Smooth muscle cell (in vitro differentiated cells): ENCODE measurements around the gene VANGL1. TPM values are rescaled to one million over a fixed set of nuclear protein-coding genes. Genes with fewer than 3 reads are reported as not detected.

ENCODE experiments used
- DNase-seq: peaks from one replicate; lab custom pipeline; 2025; ENCODE audit not compliant: unreplicated experiment; lab: John Stamatoyannopoulos, UW
- H2AFZ ChIP-seq: fragments of 200-600 bp; sonication (generic); 2 replicates; pipeline ENCODE4 v1.6.0; 2016; ENCODE audit warnings: antibody characterized with exemption, low read depth, mild to moderate bottlenecking
- H3F3A ChIP-seq: fragments of 200-600 bp; sonication (generic); 2 replicates; pipeline ENCODE4 v1.6.0; 2017; ENCODE audit warnings: antibody characterized with exemption, low read depth
- H3K27ac ChIP-seq: fragments of 200-600 bp; sonication (generic); 2 replicates; pipeline ENCODE4 v1.5.1; 2016; ENCODE audit warnings: low read depth, mild to moderate bottlenecking
- H3K27me3 ChIP-seq: fragments of 200-600 bp; sonication (generic); 2 replicates; pipeline ENCODE4 v1.6.1; 2016; ENCODE audit warnings: low read depth, mild to moderate bottlenecking
- H3K36me3 ChIP-seq: fragments of 200-600 bp; sonication (generic); 2 replicates; pipeline ENCODE4 v1.5.1; 2016; ENCODE audit warnings: low read depth
- H3K4me1 ChIP-seq: fragments of 200-600 bp; sonication (generic); 2 replicates; pipeline ENCODE4 v1.5.1; 2016; ENCODE audit warnings: low read depth
- H3K4me2 ChIP-seq: fragments of 200-600 bp; sonication (generic); 2 replicates; pipeline ENCODE4 v1.6.0; 2016; ENCODE audit warnings: mild to moderate bottlenecking
- H3K4me3 ChIP-seq: fragments of 200-600 bp; sonication (generic); 2 replicates; pipeline ENCODE4 v1.5.1; 2016; ENCODE audit warnings: mild to moderate bottlenecking
- H3K79me2 ChIP-seq: fragments of 200-600 bp; sonication (generic); 2 replicates; pipeline ENCODE4 v1.6.0; 2016; ENCODE audit warnings: low read depth, mild to moderate bottlenecking
- H3K9ac ChIP-seq: fragments of 200-600 bp; sonication (generic); 2 replicates; pipeline ENCODE4 v1.6.0; 2016; ENCODE audit warnings: low read depth
- H3K9me3 ChIP-seq: fragments of 200-600 bp; sonication (generic); replicated peaks from 2 replicates; pipeline ENCODE4 v1.5.1; 2016; ENCODE audit warnings: low read depth
- H4K20me1 ChIP-seq: fragments of 200-600 bp; sonication (generic); 2 replicates; pipeline ENCODE4 v1.6.0; 2016; ENCODE audit warnings: low read depth
- WGBS: methylation state at CpG from one replicate; pipeline ENCODE4 v1.1.7; 2016; ENCODE audit warnings: low lambda C conversion rate; 5-methylcytosine and 5-hydroxymethylcytosine counted together
- polyA plus RNA-seq: library from polyadenylated mRNA; unstranded; fragments of >200 nt; fragmentation: Nextera tagmentation; extraction: Ambion mirVana; gene quantifications from 2 replicates; pipeline ENCODE4 v1.2.1, GENCODE V29; 2016
- total RNA-seq: library from RNA; depleted of rRNA; stranded (reverse); fragments of >200 nt; gene quantifications from 2 replicates; pipeline ENCODE4 v1.2.3, GENCODE V29; 2014
- TF ChIP-seq, protein P1 (sequence below): fragments of 200-600 bp; sonication (generic); IDR thresholded peaks from 2 replicates; pipeline ENCODE4 v1.5.1; 2017; ENCODE audit warnings: borderline replicate concordance, mild to moderate bottlenecking, antibody characterized with exemption; ENCODE audit not compliant: insufficient read depth, poor library complexity, severe bottlenecking

VANGL1 gene
- total and polyA plus RNA-seq, 2 experiments from 2014 or later, result 5.5 to 12.2 TPM

GRCh38 chr1:115719285-115719684 lies 77.5 kb downstream of the VANGL1 start:
- Histone ChIP-seq H2AFZ (no peak overlapping the region), H3K4me3 (no peak overlapping the region), H3K4me1 (no peaks in the 10 kb centered on the region), H3K9me3 (no peaks in the 10 kb centered on the region), H3K36me3 (no peaks in the 10 kb centered on the region), H3K79me2 (no peaks in the 10 kb centered on the region), H3K27ac (no peak overlapping the region), H3K9ac (no peak overlapping the region), H3K4me2 (no peak overlapping the region), H4K20me1 (no peaks in the 10 kb centered on the region), H3K27me3 (no peaks in the 10 kb centered on the region), H3F3A (no peaks in the 10 kb centered on the region)
- DNase-seq, result no peak
- WGBS, result 94% methylated on average over 7 of the region's 7 CpGs
- TF ChIP-seq, protein P1, sequence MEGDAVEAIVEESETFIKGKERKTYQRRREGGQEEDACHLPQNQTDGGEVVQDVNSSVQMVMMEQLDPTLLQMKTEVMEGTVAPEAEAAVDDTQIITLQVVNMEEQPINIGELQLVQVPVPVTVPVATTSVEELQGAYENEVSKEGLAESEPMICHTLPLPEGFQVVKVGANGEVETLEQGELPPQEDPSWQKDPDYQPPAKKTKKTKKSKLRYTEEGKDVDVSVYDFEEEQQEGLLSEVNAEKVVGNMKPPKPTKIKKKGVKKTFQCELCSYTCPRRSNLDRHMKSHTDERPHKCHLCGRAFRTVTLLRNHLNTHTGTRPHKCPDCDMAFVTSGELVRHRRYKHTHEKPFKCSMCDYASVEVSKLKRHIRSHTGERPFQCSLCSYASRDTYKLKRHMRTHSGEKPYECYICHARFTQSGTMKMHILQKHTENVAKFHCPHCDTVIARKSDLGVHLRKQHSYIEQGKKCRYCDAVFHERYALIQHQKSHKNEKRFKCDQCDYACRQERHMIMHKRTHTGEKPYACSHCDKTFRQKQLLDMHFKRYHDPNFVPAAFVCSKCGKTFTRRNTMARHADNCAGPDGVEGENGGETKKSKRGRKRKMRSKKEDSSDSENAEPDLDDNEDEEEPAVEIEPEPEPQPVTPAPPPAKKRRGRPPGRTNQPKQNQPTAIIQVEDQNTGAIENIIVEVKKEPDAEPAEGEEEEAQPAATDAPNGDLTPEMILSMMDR, result no peak

DNA sequence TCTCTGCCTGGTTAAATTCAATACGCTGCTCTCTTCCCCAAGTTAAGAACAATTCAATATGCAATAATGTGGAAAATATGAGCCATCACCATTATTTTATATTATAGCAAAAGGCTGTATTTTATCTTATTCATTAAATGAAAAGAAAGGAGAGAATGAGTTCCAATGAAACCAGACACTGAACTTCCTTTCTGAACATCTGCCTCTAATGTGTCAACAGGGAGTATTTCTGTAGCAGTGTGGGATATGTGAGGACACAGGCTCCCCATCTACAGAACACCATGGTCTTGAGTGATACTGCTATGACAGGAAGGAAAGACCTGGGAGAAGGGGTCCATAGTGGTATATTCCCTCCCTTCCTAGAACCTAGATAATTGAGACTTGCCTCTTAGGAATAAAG lies 80.5 kb downstream of the VANGL1 start:
- no peaks in the 10 kb centered on the region for H3K4me1 ChIP-seq
- TF ChIP-seq, protein P1, result no peak
- H3K27me3 ChIP-seq, result no peaks in the 10 kb centered on the region
- 96% methylated on average over 1 of the region's 1 CpG for WGBS
- no peak overlapping the region for H3K9ac ChIP-seq
- H3K4me3 ChIP-seq, result no peak overlapping the region
- H2AFZ ChIP-seq, result no peak overlapping the region
- no peaks in the 10 kb centered on the region for H3F3A ChIP-seq
- no peaks in the 10 kb centered on the region for H3K36me3 ChIP-seq
- H3K27ac ChIP-seq, result no peak overlapping the region
- no peak overlapping the region for H3K4me2 ChIP-seq
- no peaks in the 10 kb centered on the region for H3K9me3 ChIP-seq
- no peaks in the 10 kb centered on the region for H4K20me1 ChIP-seq
- H3K79me2 ChIP-seq, result no peaks in the 10 kb centered on the region
- no peak for DNase-seq

GRCh38 chr1:115723756-115724155 lies 82.0 kb downstream of the VANGL1 start:
- H3K4me2 ChIP-seq, result no peak overlapping the region
- H3K27ac ChIP-seq, result no peak overlapping the region
- DNase-seq, result no peak
- no peaks in the 10 kb centered on the region for H3K79me2 ChIP-seq
- WGBS, result 79% methylated on average over 5 of the region's 5 CpGs
- TF ChIP-seq, protein P1, result no peak
- no peak overlapping the region for H2AFZ ChIP-seq
- H3K9me3 ChIP-seq, result no peaks in the 10 kb centered on the region
- no peaks in the 10 kb centered on the region for H3K27me3 ChIP-seq
- H3F3A ChIP-seq, result peaks cover 8% of the 10 kb centered on the region
- no peaks in the 10 kb centered on the region for H3K4me1 ChIP-seq
- H3K9ac ChIP-seq, result no peak overlapping the region
- H3K4me3 ChIP-seq, result no peak overlapping the region
- no peaks in the 10 kb centered on the region for H3K36me3 ChIP-seq
- H4K20me1 ChIP-seq, result no peaks in the 10 kb centered on the region

DNA sequence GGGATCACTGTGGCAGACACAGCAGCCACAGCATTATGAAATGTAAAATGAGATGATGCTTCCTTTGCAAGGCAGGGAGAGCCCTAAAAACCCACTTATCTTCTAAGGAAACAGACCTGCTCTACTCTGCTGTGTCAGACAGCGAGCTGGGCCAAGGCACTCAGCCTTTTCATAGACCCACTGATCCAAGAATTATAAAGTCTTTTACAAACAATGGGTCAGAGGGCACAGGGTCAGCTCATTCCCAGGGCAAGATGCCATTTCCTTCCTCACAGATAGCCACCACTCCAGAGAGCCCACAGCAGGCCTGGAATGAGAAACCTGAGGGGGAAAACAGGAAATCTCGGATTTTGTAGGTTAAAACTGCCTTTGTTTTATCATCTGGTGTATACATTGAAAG lies 83.8 kb downstream of the VANGL1 start:
- H3F3A ChIP-seq, result peaks cover 8% of the 10 kb centered on the region
- H3K27me3 ChIP-seq, result no peaks in the 10 kb centered on the region
- H3K9me3 ChIP-seq, result no peaks in the 10 kb centered on the region
- no peaks in the 10 kb centered on the region for H3K79me2 ChIP-seq
- H4K20me1 ChIP-seq, result no peaks in the 10 kb centered on the region
- H3K4me2 ChIP-seq, result no peak overlapping the region
- no peaks in the 10 kb centered on the region for H3K4me1 ChIP-seq
- H3K36me3 ChIP-seq, result no peaks in the 10 kb centered on the region
- H3K4me3 ChIP-seq, result no peak overlapping the region
- 61% methylated on average over 2 of the region's 2 CpGs for WGBS
- no peak overlapping the region for H3K9ac ChIP-seq
- DNase-seq, result no peak
- H2AFZ ChIP-seq, result no peak overlapping the region
- TF ChIP-seq, protein P1, result no peak
- H3K27ac ChIP-seq, result no peak overlapping the region
